Myocyte (in vitro differentiated cells): Measurements from ENCODE around the gene ZNF74. TPM values are rescaled to one million over a fixed set of nuclear protein-coding genes. Genes with fewer than 3 reads are reported as not detected.
"Not testable (repeated sequence)": the region's sequence is repeated elsewhere in the genome, so short reads cannot be mapped to it uniquely, and the experiment has no call there.

Source experiments
- DNase-seq: peaks from one replicate; pipeline ENCODE4 v3.0.0-alpha.2; 2012; ENCODE audit warnings: low read depth
- total RNA-seq: library from RNA; depleted of rRNA; stranded (reverse); fragments of >200 nt; gene quantifications from 2 replicates; pipeline ENCODE4 v1.2.3, GENCODE V29; 2014

The ZNF74 gene
- total RNA-seq, 1 donor from 2014 or later = 18.4 TPM

DNA sequence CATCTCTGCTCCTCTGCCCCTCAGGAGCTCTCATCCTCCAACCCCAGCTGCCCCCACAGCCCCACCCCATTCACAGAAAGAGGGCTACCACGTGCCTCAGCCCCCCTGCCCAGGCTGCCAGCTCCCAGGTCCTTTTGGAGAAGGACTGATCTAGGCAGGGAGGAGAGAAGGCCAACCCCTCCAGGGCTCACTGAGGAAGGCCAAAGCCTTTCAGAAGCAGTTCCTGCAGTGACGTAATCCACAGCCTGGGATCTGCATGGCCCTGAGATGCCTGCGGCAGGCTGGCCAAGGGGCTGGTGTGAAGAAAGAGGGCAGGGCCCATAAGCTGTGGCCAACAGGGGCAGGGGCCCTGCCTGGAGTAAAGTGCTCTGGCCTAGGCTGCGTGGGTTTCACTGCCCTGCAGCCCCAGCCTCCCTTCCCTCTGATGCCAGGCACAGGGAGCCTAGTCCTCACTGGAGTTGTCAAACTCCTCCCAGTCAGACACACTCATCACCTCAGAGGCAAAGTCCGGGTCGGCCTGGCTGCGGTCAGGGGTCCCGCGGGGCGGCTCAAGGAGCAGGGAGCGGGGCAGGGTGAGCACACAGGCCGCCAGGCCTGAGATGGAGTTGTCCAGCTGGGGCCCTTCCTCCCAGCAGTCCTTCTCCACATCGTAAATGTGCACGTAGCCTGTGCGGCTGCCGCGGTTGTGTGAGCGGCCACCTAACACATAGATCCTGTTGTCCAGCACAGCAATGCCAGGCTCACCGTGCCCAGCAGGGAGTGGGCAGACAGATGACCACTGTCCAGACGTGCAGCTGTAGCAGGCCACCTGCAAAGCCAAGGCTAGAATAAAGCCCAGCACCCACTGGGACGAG lies 47.9 kb downstream of the ZNF74 start:
- DNase-seq = no peak

DNA sequence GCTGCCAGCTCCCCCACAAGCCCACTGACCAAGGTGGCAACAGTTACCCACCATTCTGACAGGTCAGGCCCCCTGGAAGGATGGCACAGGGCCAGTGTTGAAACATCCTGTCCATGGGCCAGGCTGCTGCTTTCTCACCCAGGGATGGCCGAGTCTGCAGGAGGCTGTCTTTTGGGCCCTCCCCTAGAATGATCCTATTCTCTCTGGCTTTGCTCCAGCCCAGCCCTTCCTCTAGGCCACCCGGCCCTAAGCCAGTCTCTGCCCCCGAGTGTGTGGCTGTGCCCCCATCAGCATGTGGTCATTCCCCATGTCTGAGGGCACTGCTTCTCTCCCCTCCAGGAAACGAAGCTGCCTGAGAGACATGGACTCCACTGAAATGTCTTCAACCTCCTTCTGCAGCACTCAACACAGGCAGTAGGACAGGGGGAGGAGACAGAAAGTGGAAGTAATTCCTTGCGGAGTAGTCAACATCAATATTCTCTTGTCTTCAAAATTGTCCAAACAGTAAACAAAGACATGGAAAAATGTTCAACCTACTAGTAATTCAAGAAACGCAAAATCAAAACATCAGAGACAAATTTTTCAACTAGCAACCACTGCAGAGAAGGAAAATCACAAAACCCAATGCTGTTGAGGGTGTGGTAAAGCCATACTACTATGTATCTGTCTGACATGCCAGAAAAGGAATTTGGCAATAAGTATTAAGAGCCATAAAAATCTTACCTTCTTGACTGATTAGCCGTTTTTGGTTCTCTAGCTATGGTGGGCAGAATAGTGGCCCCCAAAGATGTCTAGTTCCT lies 48.7 kb downstream of the ZNF74 start:
- no peak for DNase-seq

DNA sequence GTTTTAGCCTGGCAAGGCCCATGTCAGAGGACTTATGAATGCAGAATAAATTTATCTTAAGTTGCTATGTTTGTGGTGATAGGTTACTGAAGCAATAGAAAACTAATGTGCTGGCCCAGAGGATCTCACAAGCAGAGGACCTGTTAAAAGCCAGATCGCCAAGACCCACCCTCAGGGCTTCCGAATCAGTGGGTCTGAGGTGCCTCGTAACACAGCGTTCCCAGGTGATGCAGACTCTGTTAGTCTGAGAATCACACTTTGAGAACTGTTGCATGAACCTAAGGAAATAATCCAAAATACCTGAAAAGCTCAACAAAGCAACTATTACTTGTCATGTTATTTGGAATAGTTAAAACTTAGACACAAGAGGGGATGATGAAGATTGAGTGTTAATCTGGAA lies 50.4 kb downstream of the ZNF74 start:
- DNase-seq = no peak

DNA sequence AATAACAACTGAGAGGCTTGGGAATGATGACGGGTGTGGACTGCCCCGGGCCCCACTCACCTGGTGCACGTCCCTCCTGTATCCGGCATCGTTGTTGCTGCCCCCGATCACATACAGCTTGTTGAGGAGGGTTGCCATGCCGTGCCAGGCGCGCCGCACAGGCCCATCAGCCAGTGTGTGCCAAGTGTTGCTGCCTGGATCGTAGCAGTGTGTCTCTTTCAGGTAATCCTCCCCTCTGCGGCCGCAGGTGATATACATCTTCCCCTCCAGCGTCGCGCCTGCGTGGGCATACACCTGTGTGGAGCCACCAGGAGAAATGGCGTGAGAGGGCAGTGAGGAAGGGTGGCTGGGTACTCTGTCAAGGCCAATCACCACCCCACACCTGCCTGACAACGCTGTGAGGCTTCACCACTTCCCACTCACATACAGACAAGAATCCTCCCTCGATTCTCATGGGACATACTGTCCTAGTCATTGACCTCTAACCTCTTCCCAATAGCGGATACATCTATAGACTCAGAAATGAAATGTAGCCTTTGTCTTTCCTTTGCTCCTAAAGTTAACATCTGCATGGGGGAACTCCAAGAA lies 52.5 kb downstream of the ZNF74 start:
- DNase-seq = no peak

DNA sequence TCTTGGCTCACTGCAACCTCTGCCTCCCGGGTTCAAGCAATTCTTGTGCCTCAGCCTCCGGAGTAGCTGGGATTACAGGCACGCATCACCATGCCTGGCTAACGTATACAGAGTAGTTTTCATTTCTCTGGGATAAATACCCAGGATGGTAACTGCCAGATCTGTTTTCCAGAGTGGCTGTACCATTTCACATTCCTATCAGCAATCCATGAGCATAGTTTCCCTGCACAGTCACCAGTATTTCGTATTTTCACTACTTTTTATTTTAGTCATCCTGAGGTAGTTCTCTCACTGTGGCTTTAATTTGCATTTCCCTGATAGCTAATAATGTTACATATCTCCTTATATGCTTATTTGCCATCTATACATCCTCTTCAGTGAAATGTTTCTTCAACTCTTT lies 54.7 kb downstream of the ZNF74 start:
- no peak for DNase-seq

DNA sequence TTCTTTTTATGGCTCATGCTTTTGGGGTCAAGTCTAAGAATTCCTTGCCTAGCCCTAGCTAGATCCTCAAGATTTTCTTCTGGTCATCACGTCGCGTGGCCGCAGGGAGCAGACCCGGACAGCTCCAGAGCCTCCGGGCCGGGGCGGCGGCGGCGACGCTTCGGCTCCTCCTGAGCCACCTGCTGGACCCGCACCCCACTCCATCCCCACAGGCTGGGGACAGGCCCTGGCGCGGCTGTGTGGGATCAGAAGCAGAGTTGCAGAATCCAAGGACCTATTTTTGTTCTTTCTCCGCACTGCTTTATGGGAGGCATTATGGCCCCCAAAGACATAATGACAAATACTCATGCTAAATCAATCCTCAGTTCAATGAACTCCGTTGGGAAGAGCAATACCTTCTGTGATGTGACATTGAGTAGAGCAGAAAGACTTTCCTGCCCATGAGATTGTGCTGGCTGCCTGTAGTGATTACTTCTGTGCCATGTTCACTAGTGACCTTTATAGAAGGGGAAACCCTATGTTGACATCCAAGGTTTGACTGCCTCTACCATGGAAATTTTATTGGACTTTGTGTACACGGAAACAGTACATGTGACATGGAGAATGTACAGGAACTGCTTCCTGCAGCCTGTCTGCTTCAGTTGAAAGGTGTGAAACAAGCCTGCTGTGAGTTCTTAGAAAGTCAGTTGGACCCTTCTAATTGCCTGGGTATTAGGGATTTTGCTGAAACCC lies 56.0 kb downstream of the ZNF74 start:
- DNase-seq = no peak

DNA sequence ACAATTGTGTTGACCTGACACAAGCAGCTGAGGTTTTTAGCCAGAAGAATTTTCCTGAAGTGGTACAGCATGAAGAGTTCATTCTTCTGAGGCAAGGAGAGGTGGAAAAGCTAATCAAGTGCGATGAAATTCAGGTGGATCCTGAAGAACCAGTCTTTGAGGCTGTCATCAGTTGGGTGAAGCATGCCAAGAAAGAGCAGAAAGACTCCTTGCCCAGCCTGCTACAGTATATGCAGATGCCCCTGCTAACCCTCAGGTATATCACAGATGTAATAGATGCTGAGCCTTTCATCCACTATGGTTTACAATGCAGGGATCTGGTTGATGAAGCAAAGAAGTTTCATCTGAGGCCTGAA lies 56.6 kb downstream of the ZNF74 start:
- no peak for DNase-seq

DNA sequence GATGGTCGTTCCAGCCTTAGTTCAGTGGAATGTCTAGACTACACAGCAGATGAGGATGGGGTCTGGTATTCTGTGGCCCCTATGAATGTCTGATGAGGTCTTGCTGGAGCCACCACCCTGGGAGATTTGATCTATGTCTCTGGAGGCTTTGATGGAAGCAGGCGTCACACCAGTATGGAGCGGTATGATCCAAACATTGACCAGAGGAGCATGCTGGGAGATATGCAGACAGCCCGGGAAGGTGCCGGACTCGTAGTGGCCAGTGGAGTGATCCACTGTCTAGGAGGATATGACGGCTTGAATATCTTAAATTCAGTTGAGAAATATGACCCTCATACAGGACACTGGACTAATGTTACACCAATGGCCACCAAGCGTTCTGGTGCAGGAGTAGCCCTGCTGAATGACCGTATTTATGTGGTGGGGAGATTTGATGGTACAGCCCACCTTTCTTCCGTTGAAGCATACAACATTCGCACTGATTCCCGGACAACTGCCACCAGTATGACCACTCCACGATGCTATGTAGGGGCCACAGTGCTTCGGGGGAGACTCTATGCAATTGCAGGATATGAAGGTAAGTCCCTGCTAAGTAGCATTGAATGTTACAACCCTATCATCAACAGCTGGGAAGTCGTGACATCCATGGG lies 57.3 kb downstream of the ZNF74 start:
- not testable (repeated sequence) for DNase-seq

DNA sequence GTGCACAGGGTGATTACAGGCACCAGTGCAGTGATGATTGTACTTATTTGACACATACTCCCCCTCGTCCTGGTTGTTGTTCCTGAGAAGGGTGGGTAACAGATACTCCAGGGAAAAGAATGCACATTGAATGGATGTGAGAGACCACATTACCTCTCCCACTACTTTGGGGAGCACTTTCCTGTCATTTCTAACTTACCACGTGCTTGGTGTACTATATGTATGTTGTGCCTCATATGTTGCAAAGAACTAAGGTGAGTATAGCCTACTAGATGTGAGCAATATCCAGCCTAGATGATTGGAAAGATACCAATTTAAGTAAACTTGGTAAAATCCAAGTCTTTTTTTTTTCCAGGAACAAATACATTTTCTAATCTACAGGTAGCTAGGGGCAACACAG lies 58.0 kb downstream of the ZNF74 start:
- DNase-seq = no peak

DNA sequence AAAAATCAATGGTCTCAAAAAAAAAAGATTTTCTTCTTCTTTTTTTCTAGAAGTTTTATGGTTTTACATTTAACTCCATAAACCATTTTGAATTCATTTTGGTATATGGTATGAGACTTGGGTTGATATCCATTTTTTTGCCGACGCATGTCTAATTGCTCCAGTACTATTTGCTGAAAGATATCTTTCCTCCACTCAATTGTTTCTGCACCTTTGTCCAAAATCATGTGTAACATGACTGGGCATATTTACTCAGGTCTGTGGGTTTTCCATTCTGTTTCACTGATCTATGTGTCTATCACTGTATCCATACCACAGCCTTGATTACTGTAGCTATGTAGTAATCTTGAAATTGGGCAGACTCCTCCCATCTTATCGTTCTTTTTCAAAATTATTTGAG lies 59.3 kb downstream of the ZNF74 start:
- DNase-seq = no peak

DNA sequence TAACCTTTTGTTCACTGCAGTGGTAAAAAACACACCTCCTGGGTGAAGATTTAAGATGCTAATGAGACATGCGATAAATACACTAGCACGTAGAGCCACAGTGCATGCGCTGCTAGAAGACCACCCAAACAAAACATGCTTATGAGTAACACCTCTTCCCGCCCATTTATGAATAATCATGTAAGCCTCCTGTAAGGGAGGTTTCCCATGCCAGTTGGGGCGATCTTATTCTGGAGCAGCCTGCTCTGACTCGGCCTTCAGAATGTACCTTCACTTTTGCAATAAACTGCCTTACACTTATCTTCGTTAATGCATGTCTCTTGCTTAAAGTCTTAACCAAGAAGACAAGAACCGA lies 61.7 kb downstream of the ZNF74 start:
- no peak for DNase-seq

DNA sequence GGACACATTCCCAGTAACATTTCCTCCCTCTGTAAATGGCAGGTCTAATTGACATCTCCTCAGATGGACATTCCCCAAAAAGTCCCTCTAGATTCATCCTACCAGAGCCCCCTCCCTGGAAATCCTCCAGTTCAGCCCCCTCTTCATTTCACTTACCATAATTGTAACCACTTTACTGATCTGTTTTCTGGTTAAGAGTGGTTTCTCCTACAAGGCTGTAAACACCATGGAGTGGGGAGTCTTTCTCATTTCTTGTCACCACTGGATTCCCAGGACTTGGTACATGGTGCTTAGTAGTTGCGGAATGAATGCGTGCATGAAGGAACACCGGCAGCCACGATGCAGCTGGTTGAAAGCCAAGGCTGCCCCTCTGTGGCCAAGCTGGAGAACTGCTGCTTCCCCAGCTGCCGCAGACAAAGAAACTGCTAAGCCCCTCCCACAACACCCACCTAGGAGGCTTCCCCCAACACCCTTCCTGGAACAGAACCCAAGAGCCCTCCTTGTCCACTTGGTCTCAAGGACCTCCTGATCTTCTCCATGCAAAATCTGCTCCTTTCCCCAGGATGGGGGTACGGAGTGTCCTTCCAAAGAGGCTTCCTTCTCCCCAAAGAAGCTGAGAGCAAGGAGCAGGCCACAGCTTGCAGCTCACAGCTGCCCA lies 62.2 kb downstream of the ZNF74 start:
- peak; percentile 69 for DNase-seq

DNA sequence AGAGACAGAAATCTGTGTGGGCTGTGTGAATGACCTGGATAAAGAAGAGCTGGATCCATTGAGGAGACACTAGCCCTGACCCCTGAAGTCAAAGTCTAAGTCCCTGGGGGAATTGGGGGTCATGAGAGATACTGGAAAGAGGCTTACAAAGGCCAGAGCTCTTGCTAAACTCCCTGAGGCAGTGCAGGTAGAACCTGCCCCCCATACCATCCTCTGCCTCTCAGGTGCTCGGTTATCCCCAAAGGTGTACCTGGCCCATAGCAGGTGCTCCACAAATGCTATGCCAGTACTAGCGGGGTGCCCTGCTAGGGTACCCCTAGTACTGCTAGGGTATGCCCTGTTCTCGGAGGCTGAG lies 62.7 kb downstream of the ZNF74 start:
- DNase-seq = no peak

DNA sequence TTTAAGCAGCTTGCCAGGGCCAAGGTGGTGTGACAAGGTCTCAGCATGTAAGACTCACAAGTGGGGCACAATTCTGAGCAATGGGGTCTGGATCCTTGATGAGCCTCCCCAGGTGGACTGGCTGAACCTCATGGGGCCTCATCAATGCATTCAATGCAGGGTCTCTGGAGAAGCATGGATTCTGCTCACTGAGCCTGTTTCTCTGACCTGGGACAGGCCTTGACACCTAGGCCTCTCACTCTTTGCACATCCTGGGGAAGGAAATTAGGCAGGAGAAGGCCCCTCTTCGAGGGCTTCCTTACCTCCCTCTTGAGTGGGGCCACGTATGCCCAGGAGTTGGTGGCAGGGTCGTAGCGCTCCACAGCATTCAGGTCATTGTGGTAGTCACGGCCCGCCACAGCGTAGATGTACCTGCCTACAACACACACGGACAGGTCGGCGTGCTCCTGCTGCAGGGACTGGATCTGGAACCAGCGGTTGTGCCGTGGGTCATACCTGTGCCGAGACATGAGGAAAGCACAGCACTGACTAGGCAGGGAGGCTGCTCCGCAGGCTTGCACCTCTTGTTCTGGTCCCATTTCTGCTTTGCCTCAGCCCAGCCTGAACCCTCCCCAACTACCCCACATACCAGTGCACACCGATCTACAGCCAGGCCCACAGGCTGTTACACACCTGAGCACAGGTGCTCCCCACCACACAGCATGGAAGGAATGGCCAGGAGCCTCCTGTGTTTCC lies 63.7 kb downstream of the ZNF74 start:
- DNase-seq = no peak

Other genes starting within 250 kb of the ZNF74 start
- gene CCDC188, start 243.1 kb upstream of the ZNF74 start, total RNA-seq = 0.40 and 2.2 TPM in 2 replicates
- gene RTN4R, start 125.8 kb upstream of the ZNF74 start, total RNA-seq = 10.5 and 12.7 TPM in 2 replicates
- 55.7 and 72.8 TPM in 2 replicates for gene DGCR6L, start 74.1 kb upstream of the ZNF74 start, total RNA-seq
- 4.8 and 7.9 TPM in 2 replicates for gene SCARF2, start 43.7 kb downstream of the ZNF74 start, total RNA-seq
- 31.5 and 46.3 TPM in 2 replicates for gene KLHL22, start 101.6 kb downstream of the ZNF74 start, total RNA-seq
- gene MED15, start 113.5 kb downstream of the ZNF74 start, total RNA-seq = 29.7 and 41.7 TPM in 2 replicates